HuH-7.5 (cell line): ENCODE results near the gene COCH.
"Not testable (repeated sequence)": the region's sequence is repeated elsewhere in the genome, so short reads cannot be mapped to it uniquely, and the experiment has no call there.

Source experiments
- DNase-seq: peaks from one replicate; pipeline ENCODE4 v3.0.0; 2011; ENCODE audit warnings: low spot score

Gene COCH

GRCh38 chr14:30875788-30876053 is 1.4 kb downstream of the COCH start:
- no peak for DNase-seq

GRCh38 chr14:30876692-30877091 is 2.3 kb downstream of the COCH start:
- no peak for DNase-seq

GRCh38 chr14:30882431-30882830 is 8.1 kb downstream of the COCH start:
- no peak for DNase-seq

GRCh38 chr14:30883508-30884294 is 9.3 kb downstream of the COCH start:
- no peak for DNase-seq

GRCh38 chr14:30884901-30885300 is 10.5 kb downstream of the COCH start:
- DNase-seq: no peak

GRCh38 chr14:30885840-30886740 is 11.7 kb downstream of the COCH start:
- no peak for DNase-seq

GRCh38 chr14:30888480-30889243 is 14.3 kb downstream of the COCH start:
- no peak for DNase-seq

GRCh38 chr14:30889244-30889594 is 14.9 kb downstream of the COCH start:
- DNase-seq: no peak

GRCh38 chr14:30893819-30894218 is 19.5 kb downstream of the COCH start:
- no peak for DNase-seq

- DNase-seq: no peak
Observed at GRCh38 chr14:30894923-30895515, 20.7 kb downstream of the COCH start.

GRCh38 chr14:30896435-30896834 is 22.1 kb downstream of the COCH start:
- no peak for DNase-seq

GRCh38 chr14:30897121-30897520 is 22.8 kb downstream of the COCH start:
- not testable (repeated sequence) for DNase-seq

GRCh38 chr14:30903285-30904124 is 29.1 kb downstream of the COCH start:
- no peak for DNase-seq

GRCh38 chr14:30906752-30907658 is 32.6 kb downstream of the COCH start:
- no peak for DNase-seq

- DNase-seq: no peak
Observed at GRCh38 chr14:30907659-30908057, 33.3 kb downstream of the COCH start.

GRCh38 chr14:30908826-30909225 is 34.5 kb downstream of the COCH start:
- no peak for DNase-seq

GRCh38 chr14:30914812-30915211 is 40.5 kb downstream of the COCH start:
- no peak for DNase-seq

- no peak for DNase-seq
Observed at GRCh38 chr14:30915596-30915995, 41.2 kb downstream of the COCH start.

- no peak for DNase-seq
Observed at GRCh38 chr14:30921305-30921704, 46.9 kb downstream of the COCH start.

- no peak for DNase-seq
Observed at GRCh38 chr14:30921788-30922187, 47.4 kb downstream of the COCH start.
